H1 (cell line): Measurements from ENCODE around the gene LCN6. TPM values are rescaled to one million over a fixed set of nuclear protein-coding genes. Genes with fewer than 3 reads are reported as not detected.
A peak's percentile ranks its signal among the peaks of the same experiment; 100 is the strongest.

Source experiments
- CBX8 ChIP-seq: fragments of 300-800, 300-1000 bp; sonication (generic); IDR thresholded peaks from 2 replicates; pipeline ENCODE4 v1.7.1; 2016; ENCODE audit warnings: low read depth, low read length, borderline replicate concordance
- MAX ChIP-seq: IDR thresholded peaks from 2 replicates; pipeline ENCODE4 v1.6.1; 2012; ENCODE audit warnings: inconsistent platforms
- SRF ChIP-seq: IDR thresholded peaks from 2 replicates; pipeline ENCODE4 v1.6.1; 2011; ENCODE audit warnings: mild to moderate bottlenecking, low read depth, low read length, moderate library complexity
- polyA plus RNA-seq, 7 experiments: library from polyadenylated mRNA; depleted of rRNA in 3 of 7; stranded (reverse) in 5 of 7; unstranded in 2 of 7; fragments of >200 nt in 5 of 7; fragments of 200-250 nt in 2 of 7; gene quantifications; 1 replicate in 5 of 7; 2 replicates in 1 of 7; 4 replicates in 1 of 7; pipeline versions ENCODE4 v1.2.1 to v1.2.3, GENCODE V29; 2011 to 2013; ENCODE audit warnings: missing spikeins in 2 of 7, mixed read lengths in 2 of 7
- total RNA-seq: library from RNA; stranded (reverse); fragmentation: NEBNext Ultra II Directional; extraction: Animal tissue kit (Norgen Biotek cat#: 25700); gene quantifications from 2 replicates; pipeline ENCODE4 v1.2.1, GENCODE V29; 2021

Gene LCN6
- total and polyA plus RNA-seq, 2 of the 8 experiments (the other 6 are each of a cell fraction or from before 2014, with no cell fraction given) = not detected

DNA sequence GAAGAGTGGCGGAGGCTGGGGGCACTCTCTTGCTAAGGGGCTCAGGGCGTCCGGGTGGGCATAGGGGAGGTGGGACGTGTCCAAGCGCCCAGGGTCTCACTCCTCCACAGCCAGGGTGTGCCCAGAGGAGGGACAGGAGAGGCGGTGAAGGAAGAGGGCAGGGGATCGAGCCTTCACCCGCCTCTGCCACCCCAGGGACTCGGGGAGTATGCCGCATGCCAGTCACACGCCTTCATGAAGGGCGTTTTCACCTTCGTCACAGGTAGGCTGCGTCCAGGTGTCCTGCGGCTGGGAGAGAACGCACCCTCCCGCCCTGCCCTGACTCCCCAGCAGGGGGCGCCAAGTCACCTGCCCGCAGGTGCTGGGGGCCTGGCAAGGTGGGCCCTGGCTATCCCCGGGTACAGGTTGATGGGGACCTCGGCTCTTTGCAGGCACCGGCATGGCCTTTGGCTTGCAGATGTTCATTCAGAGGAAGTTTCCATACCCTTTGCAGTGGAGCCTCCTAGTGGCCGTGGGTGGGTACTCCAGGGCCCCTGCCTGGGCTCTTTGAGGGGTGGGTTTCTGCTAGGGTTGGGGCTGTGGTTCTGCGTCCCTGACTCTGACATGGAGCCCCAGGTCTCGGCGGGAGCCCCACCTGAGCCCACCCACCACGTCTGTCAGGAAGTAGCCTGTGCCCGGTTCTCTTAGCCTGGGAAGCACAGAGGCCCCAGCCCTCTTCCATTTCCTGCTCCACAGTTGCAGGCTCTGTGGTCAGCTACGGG lies 43.4 kb upstream of the LCN6 start (continued):
- TF ChIP-seq CBX8 (no peak), SRF (0 out of 2 replicates have a peak, but pooled peaks have one; percentile 5), MAX (peak; percentile 91)
